HepG2 (cell line): ENCODE data around the gene TRIM2. TPM values are rescaled to one million over a fixed set of nuclear protein-coding genes. Genes with fewer than 3 reads are reported as not detected.

Experiments
- ATAC-seq: fragments of 200-7000 bp; cut with Tn5 transposase; 3 replicates; pipeline ENCODE4 v1.9.1; 2020; ENCODE audit warnings: mild to moderate bottlenecking, moderate library complexity
- BruUV-seq: library from RNA; stranded (reverse); fragments of 400-500 nt; replicated peaks from 2 replicates; lab custom pipeline; 2021; lab: Mats Ljungman, UMichigan
- CTCF ChIA-PET: fragments of 300-600 bp; formaldehyde crosslinking; extraction: SDS; loops from one replicate; lab custom pipeline; 2021; ENCODE audit warnings: low total read pairs, inconsistent platforms, low intra/inter-chr PET ratio; lab: Yijun Ruan, JAX
- POLR2A ChIA-PET: fragments of 350-600 bp; sonication (Branson Sonifier 250); formaldehyde crosslinking; loops from one replicate; lab custom pipeline; 2020; ENCODE audit warnings: antibody characterized with exemption, inconsistent platforms; lab: Yijun Ruan, JAX
- DNase-seq: peaks from one replicate; pipeline ENCODE4 v3.0.0-alpha.2; 2015; ENCODE audit warnings: low spot score
- FAIRE-seq: peaks from 3 replicates; lab custom pipeline; 2011; peaks lifted over from hg19 to GRCh38; lab: Jason Lieb, UNC
- H2AFZ ChIP-seq: one replicate; pipeline ENCODE4 v1.6.1; 2011; ENCODE audit warnings: low read length, inconsistent platforms
- H3K27ac ChIP-seq: fragments of 300-600 bp; 3 replicates; pipeline ENCODE4 v1.8.0; 2011; ENCODE audit warnings: mixed run types, mild to moderate bottlenecking, mixed read lengths, low read length, inconsistent platforms; ENCODE audit not compliant: insufficient read depth; ENCODE audit errors: extremely low read length
- H3K27me3 ChIP-seq, 2 experiments: fragments of 200-600 bp in 1 of 2; 2 replicates in 1 of 2; 3 replicates in 1 of 2; pipeline versions ENCODE4 v1.6.0 to v1.8.0; 2011; ENCODE audit warnings: low read length in 2 of 2, mild to moderate bottlenecking in 2 of 2, moderate library complexity in 2 of 2, inconsistent platforms in 1 of 2; ENCODE audit not compliant: insufficient read depth in 2 of 2, control insufficient read depth in 1 of 2
- H3K36me3 ChIP-seq, 2 experiments: fragments of 200-600 bp in 1 of 2; replicated peaks in 1 of 2; 2 replicates in 1 of 2; 3 replicates in 1 of 2; pipeline versions ENCODE4 v1.5.1 to v1.8.0; 2011; ENCODE audit warnings: low read length in 2 of 2, inconsistent platforms in 1 of 2; ENCODE audit not compliant: insufficient read depth in 2 of 2, control insufficient read depth in 1 of 2
- H3K4me1 ChIP-seq: 2 replicates; pipeline ENCODE4 v1.5.1; 2012; ENCODE audit warnings: low read length, inconsistent platforms; ENCODE audit not compliant: insufficient read depth
- H3K4me2 ChIP-seq: 2 replicates; pipeline ENCODE4 v1.6.0; 2011; ENCODE audit warnings: low read depth, low read length, inconsistent platforms
- H3K4me3 ChIP-seq, 3 experiments: fragments of 200-600 bp in 1 of 3; sonication (generic), shearing (Covaris generic) in 1 of 3; replicated peaks in 1 of 3; 2 replicates each; pipeline ENCODE4 v1.5.1; 2011 to 2016; ENCODE audit warnings: low read length in 3 of 3, inconsistent platforms in 2 of 3, low read depth in 2 of 3, mild to moderate bottlenecking in 2 of 3, control low read depth in 1 of 3, mixed read lengths in 1 of 3; ENCODE audit not compliant: insufficient read depth in 1 of 3
- H3K79me2 ChIP-seq: one replicate; pipeline ENCODE4 v1.6.1; 2011; ENCODE audit warnings: low read length, inconsistent platforms; ENCODE audit not compliant: insufficient read depth
- H3K9ac ChIP-seq: 2 replicates; pipeline ENCODE4 v1.6.0; 2011; ENCODE audit warnings: mild to moderate bottlenecking, low read depth, low read length, inconsistent platforms; ENCODE audit not compliant: insufficient read depth
- H3K9me3 ChIP-seq: 2 replicates; pipeline ENCODE4 v1.5.1; 2012; ENCODE audit warnings: mild to moderate bottlenecking, low read length
- H4K20me1 ChIP-seq: 2 replicates; pipeline ENCODE4 v1.6.0; 2011; ENCODE audit warnings: inconsistent platforms, mild to moderate bottlenecking, low read length, moderate library complexity; ENCODE audit not compliant: insufficient read depth
- DNMT3B ChIP-seq: conservative IDR thresholded peaks from 2 replicates; pipeline ENCODE4 v1.6.1; 2016; ENCODE audit warnings: missing biosample characterization, control low read depth
- DPF2 ChIP-seq: sonication (generic); formaldehyde crosslinking; IDR thresholded peaks from 2 replicates; pipeline ENCODE4 v1.4.0; 2020; ENCODE audit warnings: mild to moderate bottlenecking, low read depth, missing genetic modification reagents, borderline replicate concordance
- HHEX ChIP-seq: IDR thresholded peaks from 2 replicates; pipeline ENCODE4 v1.6.1; 2016; ENCODE audit warnings: control low read depth
- HNRNPL ChIP-seq: fragments of 200-400 bp; formaldehyde crosslinking; IDR thresholded peaks from 2 replicates; pipeline ENCODE4 v1.6.1; 2017; ENCODE audit warnings: mild to moderate bottlenecking, low read depth, low read length
- ISL2 ChIP-seq: sonication (generic); formaldehyde crosslinking; IDR thresholded peaks from 2 replicates; pipeline ENCODE4 v1.5.0; 2020; ENCODE audit warnings: missing genetic modification reagents
- MBD4 ChIP-seq: IDR thresholded peaks from 2 replicates; pipeline ENCODE4 v1.6.1; 2012; ENCODE audit warnings: low read length, inconsistent platforms, borderline replicate concordance
- NFKB2 ChIP-seq: sonication (generic); formaldehyde crosslinking; IDR thresholded peaks from 2 replicates; pipeline ENCODE4 v1.4.0; 2020; ENCODE audit warnings: missing genetic modification reagents, borderline replicate concordance
- PTBP1 ChIP-seq: fragments of 200-400 bp; formaldehyde crosslinking; IDR thresholded peaks from 2 replicates; pipeline ENCODE4 v1.6.1; 2018; ENCODE audit warnings: low read length, low read depth; ENCODE audit not compliant: poor library complexity, severe bottlenecking
- SETDB1 ChIP-seq: sonication (generic); formaldehyde crosslinking; IDR thresholded peaks from 2 replicates; pipeline ENCODE4 v1.5.1; 2020; ENCODE audit warnings: missing genetic modification reagents, mild to moderate bottlenecking, borderline replicate concordance
- TBP ChIP-seq: sonication (generic); formaldehyde crosslinking; IDR thresholded peaks from 2 replicates; pipeline ENCODE4 v1.5.0; 2020; ENCODE audit warnings: missing genetic modification reagents
- ZNF343 ChIP-seq: sonication (generic); formaldehyde crosslinking; IDR thresholded peaks from 2 replicates; pipeline ENCODE4 v1.4.0; 2020; ENCODE audit warnings: mild to moderate bottlenecking, missing genetic modification reagents
- ZNF432 ChIP-seq: sonication (generic); formaldehyde crosslinking; IDR thresholded peaks from 2 replicates; pipeline ENCODE4 v1.5.0; 2020; ENCODE audit warnings: missing genetic modification reagents, mild to moderate bottlenecking, borderline replicate concordance
- ZNF703 ChIP-seq: sonication (generic); formaldehyde crosslinking; IDR thresholded peaks from 2 replicates; pipeline ENCODE4 v1.5.1; 2020; ENCODE audit warnings: missing genetic modification reagents, mild to moderate bottlenecking, moderate library complexity, borderline replicate concordance
- ZNF737 ChIP-seq: sonication (generic); formaldehyde crosslinking; IDR thresholded peaks from 2 replicates; pipeline ENCODE4 v1.5.0; 2020; ENCODE audit warnings: missing genetic modification reagents, mild to moderate bottlenecking, borderline replicate concordance
- ZSCAN20 ChIP-seq: sonication (generic); formaldehyde crosslinking; IDR thresholded peaks from 2 replicates; pipeline ENCODE4 v1.4.0; 2020; ENCODE audit warnings: missing genetic modification reagents, mild to moderate bottlenecking, borderline replicate concordance
- WGBS: methylation state at CpG from one replicate; pipeline ENCODE4 v1.1.6; 2017; ENCODE audit warnings: low lambda C conversion rate; 5-methylcytosine and 5-hydroxymethylcytosine counted together
- in situ Hi-C: cut with HindIII; loops from 2 replicates; pipeline ENCODE4 v1.10.0; 2017; ENCODE audit warnings: low pct_unique_long_range_greater_than_20kb; ENCODE audit not compliant: extremely low pct_ligation_motif_present
- intact Hi-C: fragments of 100-400 bp; cut with micrococcal nuclease; formaldehyde crosslinking; loops from one replicate; pipeline ENCODE4 v1.10.0; 2022; ENCODE audit not compliant: unreplicated experiment
- polyA plus RNA-seq, 8 experiments: library from polyadenylated mRNA; depleted of rRNA in 3 of 8; stranded (reverse) in 7 of 8; unstranded in 1 of 8; fragments of >200 nt; fragmentation: Illumina TruSeq in 4 of 8; extraction: Trizol in 4 of 8; gene quantifications; 2 replicates each; pipeline versions ENCODE4 v1.2.1 to v1.2.3, GENCODE V29; 2011 to 2016; ENCODE audit warnings: low read depth in 4 of 8, missing spikeins in 1 of 8, mixed read lengths in 1 of 8; ENCODE audit not compliant: insufficient read depth in 1 of 8
- total RNA-seq, 5 experiments: library from RNA; depleted of rRNA; stranded (reverse); fragments of >200 nt; fragmentation: Illumina TruSeq; extraction: Trizol; gene quantifications; 2 replicates each; pipeline ENCODE4 v1.2.3, GENCODE V29; 2016; ENCODE audit warnings: low read depth in 1 of 5
- TF ChIP-seq, protein P1 (sequence below): sonication (generic); formaldehyde crosslinking; IDR thresholded peaks from 2 replicates; pipeline ENCODE4 v1.8.1; 2023; ENCODE audit warnings: mild to moderate bottlenecking, missing genetic modification reagents
- TF ChIP-seq, protein P2 (sequence below): sonication (generic); formaldehyde crosslinking; IDR thresholded peaks from 2 replicates; pipeline ENCODE4; 2020; ENCODE audit warnings: missing genetic modification reagents, mild to moderate bottlenecking, borderline replicate concordance
- TF ChIP-seq, protein P3 (sequence below): sonication (generic); formaldehyde crosslinking; IDR thresholded peaks from 2 replicates; pipeline ENCODE4 v1.5.0; 2020; ENCODE audit warnings: missing genetic modification reagents, mild to moderate bottlenecking, borderline replicate concordance

Gene TRIM2
- total and polyA plus RNA-seq, 2 of the 13 experiments (the other 11 are each of a cell fraction or from before 2014, with no cell fraction given) = 2.1 to 4.2 TPM

DNA sequence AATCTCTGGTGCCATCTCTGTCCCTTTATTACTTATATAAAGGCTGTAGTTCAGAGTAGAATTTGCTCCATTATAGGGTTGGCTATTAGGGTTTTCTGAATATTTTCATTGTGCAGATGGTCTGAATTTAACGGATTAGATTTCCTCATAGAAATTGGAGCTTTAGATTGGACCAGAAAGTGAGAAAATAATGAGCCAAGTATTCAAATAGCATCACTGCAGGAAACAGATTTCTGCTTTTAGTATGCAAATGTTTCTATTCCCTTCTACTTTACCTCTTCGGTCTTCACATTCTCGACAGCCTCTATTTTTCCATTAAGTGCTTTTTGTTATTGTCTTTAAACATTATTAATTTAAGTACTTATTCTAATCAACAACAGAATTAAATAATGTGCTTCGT, 55.4 kb downstream of the TRIM2 start:
- Histone ChIP-seq H3K9me3 (peaks cover 10% of the 10 kb centered on the region), H3K4me1 (no peaks in the 10 kb centered on the region), H4K20me1 (no peaks in the 10 kb centered on the region), H3K79me2 (no peaks in the 10 kb centered on the region), H3K36me3 (no peaks in the 10 kb centered on the region), H3K27ac (no peak overlapping the region), H3K9ac (no peak overlapping the region), H3K4me2 (no peak overlapping the region), H2AFZ (no peak overlapping the region), H3K4me3 (no peak overlapping the region), H3K27me3 (no peaks in the 10 kb centered on the region)
- FAIRE-seq = no peak
- DNase-seq = no peak
- 87% methylated on average over 4 of the region's 4 CpGs for WGBS
- CTCF ChIA-PET = no interaction called here
- BruUV-seq = no TSS peak
- no peak for ATAC-seq
- intact Hi-C loops = no loop called here
- in situ Hi-C loops = no loop called here
- TF ChIP-seq ZNF703 (CRISPR knock-in tag) = no peak
- TF ChIP-seq ZSCAN20 (CRISPR knock-in tag) = no peak
- no peak for TF ChIP-seq DNMT3B (CRISPR knock-in tag)
- TF ChIP-seq HHEX (CRISPR knock-in tag) = no peak
- no peak for TF ChIP-seq DPF2
- TF ChIP-seq, protein P1, sequence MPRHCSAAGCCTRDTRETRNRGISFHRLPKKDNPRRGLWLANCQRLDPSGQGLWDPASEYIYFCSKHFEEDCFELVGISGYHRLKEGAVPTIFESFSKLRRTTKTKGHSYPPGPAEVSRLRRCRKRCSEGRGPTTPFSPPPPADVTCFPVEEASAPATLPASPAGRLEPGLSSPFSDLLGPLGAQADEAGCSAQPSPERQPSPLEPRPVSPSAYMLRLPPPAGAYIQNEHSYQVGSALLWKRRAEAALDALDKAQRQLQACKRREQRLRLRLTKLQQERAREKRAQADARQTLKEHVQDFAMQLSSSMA (CRISPR knock-in tag) = no peak
- no peak for TF ChIP-seq ZNF432 (CRISPR knock-in tag)
- no peak for TF ChIP-seq HNRNPL
- no peak for TF ChIP-seq MBD4
- TF ChIP-seq ZNF343 (CRISPR knock-in tag) = no peak
- TF ChIP-seq, protein P2, sequence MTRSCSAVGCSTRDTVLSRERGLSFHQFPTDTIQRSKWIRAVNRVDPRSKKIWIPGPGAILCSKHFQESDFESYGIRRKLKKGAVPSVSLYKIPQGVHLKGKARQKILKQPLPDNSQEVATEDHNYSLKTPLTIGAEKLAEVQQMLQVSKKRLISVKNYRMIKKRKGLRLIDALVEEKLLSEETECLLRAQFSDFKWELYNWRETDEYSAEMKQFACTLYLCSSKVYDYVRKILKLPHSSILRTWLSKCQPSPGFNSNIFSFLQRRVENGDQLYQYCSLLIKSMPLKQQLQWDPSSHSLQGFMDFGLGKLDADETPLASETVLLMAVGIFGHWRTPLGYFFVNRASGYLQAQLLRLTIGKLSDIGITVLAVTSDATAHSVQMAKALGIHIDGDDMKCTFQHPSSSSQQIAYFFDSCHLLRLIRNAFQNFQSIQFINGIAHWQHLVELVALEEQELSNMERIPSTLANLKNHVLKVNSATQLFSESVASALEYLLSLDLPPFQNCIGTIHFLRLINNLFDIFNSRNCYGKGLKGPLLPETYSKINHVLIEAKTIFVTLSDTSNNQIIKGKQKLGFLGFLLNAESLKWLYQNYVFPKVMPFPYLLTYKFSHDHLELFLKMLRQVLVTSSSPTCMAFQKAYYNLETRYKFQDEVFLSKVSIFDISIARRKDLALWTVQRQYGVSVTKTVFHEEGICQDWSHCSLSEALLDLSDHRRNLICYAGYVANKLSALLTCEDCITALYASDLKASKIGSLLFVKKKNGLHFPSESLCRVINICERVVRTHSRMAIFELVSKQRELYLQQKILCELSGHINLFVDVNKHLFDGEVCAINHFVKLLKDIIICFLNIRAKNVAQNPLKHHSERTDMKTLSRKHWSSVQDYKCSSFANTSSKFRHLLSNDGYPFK = no peak
- TF ChIP-seq NFKB2 = no peak
- TF ChIP-seq ISL2 (CRISPR knock-in tag) = no peak
- TF ChIP-seq ZNF737 (CRISPR knock-in tag) = no peak
- TF ChIP-seq TBP (CRISPR knock-in tag) = no peak
- TF ChIP-seq, protein P3, sequence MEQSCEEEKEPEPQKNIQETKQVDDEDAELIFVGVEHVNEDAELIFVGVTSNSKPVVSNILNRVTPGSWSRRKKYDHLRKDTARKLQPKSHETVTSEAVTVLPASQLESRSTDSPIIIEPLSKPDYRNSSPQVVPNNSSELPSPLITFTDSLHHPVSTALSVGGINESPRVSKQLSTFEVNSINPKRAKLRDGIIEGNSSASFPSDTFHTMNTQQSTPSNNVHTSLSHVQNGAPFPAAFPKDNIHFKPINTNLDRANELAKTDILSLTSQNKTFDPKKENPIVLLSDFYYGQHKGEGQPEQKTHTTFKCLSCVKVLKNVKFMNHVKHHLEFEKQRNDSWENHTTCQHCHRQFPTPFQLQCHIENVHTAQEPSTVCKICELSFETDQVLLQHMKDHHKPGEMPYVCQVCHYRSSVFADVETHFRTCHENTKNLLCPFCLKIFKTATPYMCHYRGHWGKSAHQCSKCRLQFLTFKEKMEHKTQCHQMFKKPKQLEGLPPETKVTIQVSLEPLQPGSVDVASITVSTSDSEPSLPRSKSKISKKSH (CRISPR knock-in tag) = no peak
- no peak for TF ChIP-seq PTBP1
- no peak for TF ChIP-seq SETDB1 (CRISPR knock-in tag)
- POLR2A ChIA-PET = no interaction called here
